Ascending aorta (tissue), 2 donors: ENCODE data around the gene FOXB2. TPM values are rescaled to one million over a fixed set of nuclear protein-coding genes. Genes with fewer than 3 reads are reported as not detected.

ENCODE experiments used
- DNase-seq, 2 donors: peaks; one replicate each; pipeline ENCODE4 v3.0.0-alpha.2; 2019; ENCODE audit warnings: low spot score in 2 of 2
- H3K27ac ChIP-seq, 2 donors: fragments of 200-600 bp; sonication (generic); one replicate each; pipeline ENCODE4 v1.5.1; 2016 to 2017; ENCODE audit warnings: mild to moderate bottlenecking in 1 of 2
- H3K27me3 ChIP-seq: fragments of 200-600 bp; sonication (generic); one replicate; pipeline ENCODE4 v1.5.1; 2017
- H3K36me3 ChIP-seq, 2 donors: fragments of 200-600 bp; sonication (generic); one replicate each; pipeline ENCODE4 v1.5.1; 2016
- H3K4me1 ChIP-seq, 2 donors: fragments of 200-600 bp; sonication (generic); one replicate each; pipeline ENCODE4 v1.5.1; 2016 to 2017; ENCODE audit warnings: mild to moderate bottlenecking in 1 of 2
- H3K4me3 ChIP-seq, 2 donors: fragments of 200-600 bp; sonication (generic); one replicate each; pipeline ENCODE4 v1.5.1; 2016 to 2017; ENCODE audit warnings: mild to moderate bottlenecking in 1 of 2
- H3K9me3 ChIP-seq, 2 donors: fragments of 200-600 bp; sonication (generic); one replicate each; pipeline ENCODE4 v1.5.1; 2016
- CTCF ChIP-seq, 3 experiments: fragments of 200-600 bp in 2 of 3; fragments of 450-650 bp in 1 of 3; sonication (generic) in 2 of 3; IDR thresholded peaks; one replicate each; pipeline ENCODE4 v1.5.1; 2016 to 2019; ENCODE audit warnings: antibody characterized with exemption in 3 of 3, mild to moderate bottlenecking in 1 of 3, moderate library complexity in 1 of 3
- intact Hi-C: fragments of 100-400 bp; cut with DNase I; formaldehyde crosslinking; loops from one replicate; pipeline ENCODE4 v1.15.1; 2023
- total RNA-seq: library from RNA; depleted of rRNA; stranded (reverse); fragments of >200 nt; gene quantifications from one replicate; pipeline ENCODE4 v1.1.0, GENCODE V29; 2016

The FOXB2 gene
- total RNA-seq, 1 donor from 2014 or later = not detected

GRCh38 chr9:76987594-76988200 is 31.8 kb upstream of the FOXB2 start:
- Histone ChIP-seq H3K9me3 (no peaks in the 10 kb centered on the region), H3K4me1 (peaks cover 0 to 7% of the 10 kb centered on the region in 2 donors), H3K27ac (no peak overlapping the region), H3K4me3 (no peak overlapping the region), H3K36me3 (no peaks in the 10 kb centered on the region), H3K27me3 (no peaks in the 10 kb centered on the region)
- intact Hi-C loops = loop anchor here (1.0 to 5.0 kb wide), 3 partner anchors 60 to 227 kb away; no protein-coding TSS in a partner anchor
- peak; percentile 35 to 59 (median 41) for TF ChIP-seq CTCF (IDR thresholded peaks at IDR 0.05)
- no peak for DNase-seq

- no peak for DNase-seq
- TF ChIP-seq CTCF (IDR thresholded peaks at IDR 0.05) = no peak
- no peak overlapping the region for H3K27ac ChIP-seq
- intact Hi-C loops = loop anchor here (2.0 to 5.0 kb wide), 2 partner anchors 62 to 228 kb away; no protein-coding TSS in a partner anchor
- H3K36me3 ChIP-seq = no peaks in the 10 kb centered on the region
- no peak overlapping the region for H3K4me3 ChIP-seq
- H3K27me3 ChIP-seq = no peaks in the 10 kb centered on the region
- no peaks in the 10 kb centered on the region for H3K9me3 ChIP-seq
- H3K4me1 ChIP-seq = peaks cover 0 to 7% of the 10 kb centered on the region in 2 donors
These were observed 30.5 kb upstream of the FOXB2 start for GRCh38 chr9:76988941-76989340.

GRCh38 chr9:76989501-76989900 is 30.0 kb upstream of the FOXB2 start:
- TF ChIP-seq CTCF (IDR thresholded peaks at IDR 0.05) = no peak
- H3K4me1 ChIP-seq = peaks cover 0 to 5% of the 10 kb centered on the region in 2 donors
- no peaks in the 10 kb centered on the region for H3K9me3 ChIP-seq
- intact Hi-C loops = loop anchor here (2.0 to 5.0 kb wide), 2 partner anchors 62 to 229 kb away; no protein-coding TSS in a partner anchor
- H3K4me3 ChIP-seq = no peak overlapping the region
- H3K36me3 ChIP-seq = no peaks in the 10 kb centered on the region
- no peak overlapping the region for H3K27ac ChIP-seq
- H3K27me3 ChIP-seq = no peaks in the 10 kb centered on the region
- no peak for DNase-seq

GRCh38 chr9:76996700-76997099 is 22.8 kb upstream of the FOXB2 start:
- no peaks in the 10 kb centered on the region for H3K27me3 ChIP-seq
- no peaks in the 10 kb centered on the region for H3K4me1 ChIP-seq
- intact Hi-C loops = loop anchor here (5.0 kb wide), 1 partner anchor 539 kb away; the partner anchor contains the start of gene GCNT1
- no peak overlapping the region for H3K27ac ChIP-seq
- no peak overlapping the region for H3K4me3 ChIP-seq
- DNase-seq = peak in 1 of 2 donors; percentile 74
- H3K36me3 ChIP-seq = no peaks in the 10 kb centered on the region
- H3K9me3 ChIP-seq = no peaks in the 10 kb centered on the region
- peak; percentile 44 to 68 (median 48) for TF ChIP-seq CTCF (IDR thresholded peaks at IDR 0.05)

GRCh38 chr9:76999261-76999660 is 20.2 kb upstream of the FOXB2 start:
- H3K4me3 ChIP-seq = no peak overlapping the region
- TF ChIP-seq CTCF (IDR thresholded peaks at IDR 0.05) = no peak
- no peaks in the 10 kb centered on the region for H3K4me1 ChIP-seq
- intact Hi-C loops = loop anchor here (5.0 kb wide), 1 partner anchor 542 kb away; the partner anchor contains the start of gene GCNT1
- H3K27me3 ChIP-seq = no peaks in the 10 kb centered on the region
- no peaks in the 10 kb centered on the region for H3K9me3 ChIP-seq
- no peak overlapping the region for H3K27ac ChIP-seq
- no peak for DNase-seq
- H3K36me3 ChIP-seq = no peaks in the 10 kb centered on the region
